ENCODE results near the gene OAT.

Gene OAT

DNA sequence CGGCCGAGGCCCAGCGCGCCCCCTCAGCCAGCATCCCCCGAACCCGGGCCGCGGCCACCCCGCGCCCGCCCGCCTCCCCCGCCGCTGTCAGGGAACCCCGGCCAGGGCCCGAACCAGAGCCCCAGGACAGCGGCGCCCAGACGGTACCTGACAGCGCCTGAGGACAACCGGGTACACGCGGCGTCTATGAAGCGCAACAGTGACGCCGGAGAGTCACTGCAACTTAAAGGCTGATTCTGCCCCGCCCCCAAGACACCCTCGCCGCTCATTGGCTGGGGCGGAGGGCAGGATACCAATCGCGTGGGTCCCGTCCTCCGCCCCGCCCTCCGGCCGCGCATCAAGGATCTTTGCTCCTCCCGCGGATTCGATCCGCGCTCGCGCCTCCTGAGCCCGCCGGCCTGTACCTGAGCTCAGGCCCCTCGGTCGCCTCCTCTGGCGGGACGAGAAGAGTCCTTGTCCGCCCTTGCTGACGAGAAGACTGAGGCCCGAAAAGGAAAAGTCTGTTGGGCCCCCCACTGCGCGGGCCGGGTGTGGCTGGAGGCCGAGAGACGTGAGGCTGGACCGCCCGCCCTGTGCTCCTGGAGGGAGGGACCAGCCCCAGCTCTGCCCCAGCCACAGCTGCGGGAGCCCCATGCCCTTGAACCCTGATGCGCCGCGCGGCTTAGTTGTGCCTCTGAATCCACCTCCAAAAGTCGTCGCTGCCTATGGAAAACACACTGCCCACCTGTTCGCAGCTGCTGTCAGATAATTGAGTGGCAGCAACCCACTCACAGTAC lies at the start of gene OAT:
Gene OAT (minus strand): TSS at position 198 of the 776 bp plus-strand sequence. CDS start 6,752 bp downstream, outside the sequence.
- DNase-seq (ENCODE audit: low read depth in 3 of 3) = peak; percentile 89 to 97 (median 91)

GRCh38 chr10:124467165-124467564 lies 48.4 kb upstream of the OAT start:
- DNase-seq (ENCODE audit: low read depth in 3 of 3) = no peak

DNA sequence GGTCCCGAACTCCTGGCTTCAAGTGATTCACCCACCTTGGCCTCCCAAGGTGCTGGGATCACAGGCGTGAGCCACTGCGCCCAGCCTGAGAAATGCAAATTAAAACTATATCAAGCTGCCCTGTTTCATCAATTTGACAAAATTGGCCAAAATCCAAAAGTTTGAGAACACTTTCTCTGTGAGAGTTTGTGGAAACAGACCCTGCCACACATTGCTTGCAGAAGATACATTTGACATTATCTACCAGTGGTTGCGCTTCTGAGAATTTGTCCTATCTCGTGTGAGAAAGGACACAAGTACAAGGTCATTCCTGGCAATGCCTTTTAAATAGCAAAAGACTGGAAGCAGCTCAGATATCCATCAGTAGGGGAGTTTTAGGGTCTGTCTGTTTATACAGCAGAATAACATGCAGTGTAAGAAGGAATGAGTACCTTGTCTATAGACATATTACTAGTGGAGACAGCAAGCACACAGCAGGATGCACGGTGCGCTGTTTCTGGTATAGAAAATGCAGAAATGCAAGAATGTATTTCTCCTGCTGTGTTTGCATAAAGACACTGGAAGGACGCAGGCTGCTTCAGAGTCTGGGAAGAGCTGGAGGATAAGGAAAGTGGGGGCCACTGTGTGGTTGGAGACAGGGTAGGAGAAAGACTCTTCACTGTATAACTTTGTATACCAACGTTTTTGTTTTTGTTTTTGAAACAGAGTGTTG lies 47.2 kb upstream of the OAT start:
- DNase-seq (ENCODE audit: low read depth in 3 of 3) = no peak

DNA sequence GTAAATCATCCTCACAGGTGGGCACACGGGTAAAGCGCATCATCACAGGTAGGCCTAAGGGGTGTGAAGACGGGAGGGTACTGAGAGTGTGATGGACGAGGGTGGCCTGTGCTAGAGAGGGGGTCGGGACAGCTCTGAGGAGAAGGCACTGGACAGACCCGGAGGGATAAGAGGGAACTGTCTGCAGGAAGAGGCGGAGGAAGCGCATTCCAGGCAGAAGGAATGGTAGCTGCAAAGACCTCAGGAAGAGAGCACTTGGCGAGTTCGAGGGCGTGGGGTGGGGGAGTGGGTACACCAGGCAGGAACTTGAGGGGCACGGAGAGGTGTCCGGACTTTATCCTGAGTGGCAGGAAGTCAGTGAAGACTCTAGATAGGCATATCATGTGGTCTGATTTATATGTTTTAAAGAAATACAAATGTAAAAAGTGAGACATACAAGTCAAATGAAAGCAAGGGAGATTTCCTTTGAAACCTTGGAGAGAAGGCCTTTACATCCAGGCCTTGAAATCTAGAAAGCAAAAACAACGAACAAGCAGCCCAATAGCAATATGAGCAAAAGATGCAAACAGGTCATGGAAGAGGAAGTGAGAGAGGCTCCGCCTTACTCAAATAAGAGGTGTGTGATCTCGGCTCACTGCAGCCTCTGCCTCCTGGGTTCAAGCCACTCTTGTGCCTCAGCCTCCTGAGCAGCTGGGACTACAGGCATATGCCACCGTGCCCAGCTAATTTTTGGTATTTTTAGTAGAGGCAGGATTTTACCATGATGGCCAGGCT lies 46.5 kb upstream of the OAT start:
- DNase-seq (ENCODE audit: low read depth in 3 of 3) = no peak

DNA sequence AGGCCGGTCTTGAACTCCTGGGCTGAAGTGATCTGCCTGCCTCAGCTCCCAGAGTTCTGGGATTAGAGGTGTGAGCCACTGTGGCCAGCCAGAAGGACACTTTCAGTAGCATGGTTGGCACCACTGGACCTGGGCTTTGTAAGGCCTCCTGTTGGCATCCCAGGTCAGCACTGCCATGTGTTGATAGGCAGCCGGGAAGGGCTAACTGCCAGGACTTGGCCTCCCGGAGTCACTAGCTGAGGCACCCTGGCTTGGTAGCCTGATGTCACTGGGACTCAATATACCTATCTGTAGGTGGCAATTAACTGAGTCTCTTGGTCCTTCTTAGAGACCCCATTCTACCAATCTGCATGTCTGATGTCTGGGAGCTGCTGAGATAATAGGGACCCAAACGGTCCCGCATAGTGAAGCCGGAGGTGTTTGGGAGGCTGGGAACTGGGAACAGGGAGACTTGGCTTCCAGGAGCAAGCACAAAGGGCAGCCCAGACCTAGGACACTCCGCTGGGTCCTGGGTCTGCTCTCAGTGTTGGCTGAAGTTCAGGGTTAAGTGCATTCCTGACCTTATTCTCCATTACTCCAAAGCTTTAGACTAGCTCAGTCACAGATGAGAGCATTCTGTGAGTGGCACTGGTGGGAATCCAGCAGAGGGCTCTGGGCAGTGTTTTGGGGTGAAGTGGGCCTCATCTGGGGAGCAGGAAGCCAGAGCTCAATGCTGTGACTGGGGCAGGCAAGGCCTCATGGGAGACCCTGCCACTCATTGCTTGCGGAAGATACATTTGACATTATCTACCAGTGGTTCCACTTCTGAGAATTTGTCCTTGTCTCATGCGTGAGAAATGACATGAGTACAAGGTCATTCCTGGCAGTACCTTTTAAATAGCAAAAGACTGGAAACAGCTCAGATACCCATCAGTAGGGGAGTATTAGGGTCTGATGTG lies 45.6 kb upstream of the OAT start:
- DNase-seq (ENCODE audit: low read depth in 3 of 3) = no peak

DNA sequence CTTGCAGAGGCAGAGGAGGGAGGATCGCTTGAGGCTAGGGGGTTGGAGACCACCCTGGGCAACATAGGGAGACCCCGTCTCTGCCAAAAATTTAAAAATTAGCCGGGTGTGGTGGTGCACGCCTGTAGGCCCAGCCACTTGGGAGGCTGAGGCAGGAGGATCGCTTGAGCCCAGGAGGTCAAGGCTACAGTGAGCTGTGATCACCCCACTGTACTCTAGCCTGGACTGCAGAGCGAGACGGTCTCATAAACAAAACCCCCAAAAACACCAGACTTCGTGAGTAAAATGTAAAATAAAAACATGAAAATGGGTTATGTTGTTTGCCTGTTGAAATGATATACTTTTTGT lies 43.6 kb upstream of the OAT start:
- no peak for DNase-seq (ENCODE audit: low read depth in 3 of 3)

DNA sequence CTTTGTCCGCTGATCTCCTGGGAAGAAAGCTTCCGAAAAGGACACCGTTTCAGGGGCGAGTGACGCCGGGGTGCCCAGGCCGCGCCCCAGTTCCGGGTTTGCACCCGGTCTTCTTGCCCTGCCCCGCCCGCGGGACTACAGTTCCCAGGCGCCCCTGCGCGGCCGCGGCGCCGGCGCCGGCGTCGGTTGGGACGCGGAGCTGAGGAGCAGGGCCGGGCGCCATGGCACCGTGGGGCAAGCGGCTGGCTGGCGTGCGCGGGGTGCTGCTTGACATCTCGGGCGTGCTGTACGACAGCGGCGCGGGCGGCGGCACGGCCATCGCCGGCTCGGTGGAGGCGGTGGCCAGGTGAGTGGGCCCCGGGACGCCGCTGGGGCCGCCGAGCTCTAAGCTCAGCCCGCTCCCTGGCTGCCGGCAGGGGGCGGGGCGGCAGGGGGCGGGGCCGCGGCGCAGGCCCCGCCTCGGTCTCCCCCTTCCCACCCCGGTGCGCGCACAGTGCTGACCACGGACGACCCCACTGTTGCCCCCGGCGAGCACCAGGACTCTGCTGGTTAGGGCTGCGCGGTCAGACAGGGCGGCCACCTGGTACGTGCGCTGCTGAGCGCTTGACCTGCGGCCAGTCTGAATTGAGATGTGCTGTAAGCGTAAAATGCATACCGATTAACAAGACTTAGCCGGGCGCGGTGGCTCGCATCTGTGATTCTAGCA lies 43.1 kb upstream of the OAT start, which contains the start of gene LHPP:
Gene LHPP (plus strand): TSS at position 182 of the 706 bp plus-strand sequence. CDS start 40 bp downstream, at position 222.
- peak; percentile 75 to 85 (median 81) for DNase-seq (ENCODE audit: low read depth in 3 of 3)

GRCh38 chr10:124460144-124460543 lies 41.4 kb upstream of the OAT start:
- no peak for DNase-seq (ENCODE audit: low read depth in 3 of 3)

- no peak for DNase-seq (ENCODE audit: low read depth in 3 of 3)
These were observed 40.7 kb upstream of the OAT start for GRCh38 chr10:124459395-124459794.

DNA sequence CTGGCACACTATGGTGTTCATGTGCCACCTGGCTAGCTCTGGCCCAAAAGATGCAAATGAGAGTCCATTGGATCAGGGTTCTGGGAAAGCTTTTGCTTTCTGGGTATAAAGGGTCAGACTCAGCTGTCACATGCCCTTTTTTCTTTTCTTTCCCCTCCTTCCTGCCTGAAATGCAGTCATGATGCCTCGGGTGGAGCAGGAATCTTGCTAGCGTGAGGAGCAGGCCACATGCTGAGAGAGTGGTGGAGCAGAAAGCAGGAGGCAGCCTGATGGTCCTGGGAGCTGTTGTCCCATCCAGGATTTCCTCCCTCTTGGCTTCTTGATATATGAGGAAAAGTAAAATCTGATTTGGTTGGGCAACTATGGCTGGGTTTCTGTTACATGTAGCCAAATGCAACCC lies 40.2 kb upstream of the OAT start:
- no peak for DNase-seq (ENCODE audit: low read depth in 3 of 3)

GRCh38 chr10:124458473-124458872 lies 39.8 kb upstream of the OAT start:
- DNase-seq (ENCODE audit: low read depth in 3 of 3) = no peak

DNA sequence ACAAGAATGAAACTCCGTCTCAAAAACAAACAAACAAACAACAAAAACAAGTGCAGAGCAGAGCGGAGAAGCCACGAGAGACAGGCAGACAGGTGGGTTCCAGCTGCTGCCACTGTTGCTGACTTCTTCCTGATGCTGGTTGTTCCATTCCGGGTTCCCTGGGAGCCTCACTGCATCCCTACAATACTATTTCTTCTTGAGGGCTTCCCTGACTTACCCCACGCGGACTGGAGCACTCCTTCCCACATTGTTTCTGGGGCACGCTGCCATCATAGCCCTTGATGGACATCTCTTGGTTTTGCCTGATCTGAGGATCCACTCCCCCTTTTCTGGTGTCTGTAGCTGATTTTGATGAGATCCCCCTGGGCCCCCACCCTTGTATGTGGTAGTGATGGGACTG lies 36.7 kb upstream of the OAT start:
- DNase-seq (ENCODE audit: low read depth in 3 of 3) = no peak

- no peak for DNase-seq (ENCODE audit: low read depth in 3 of 3)
These were observed 35.4 kb upstream of the OAT start for GRCh38 chr10:124453960-124454610.

GRCh38 chr10:124451276-124451675 lies 32.6 kb upstream of the OAT start:
- DNase-seq (ENCODE audit: low read depth in 3 of 3) = no peak

GRCh38 chr10:124450783-124451057 lies 32.0 kb upstream of the OAT start:
- no peak for DNase-seq (ENCODE audit: low read depth in 3 of 3)

DNA sequence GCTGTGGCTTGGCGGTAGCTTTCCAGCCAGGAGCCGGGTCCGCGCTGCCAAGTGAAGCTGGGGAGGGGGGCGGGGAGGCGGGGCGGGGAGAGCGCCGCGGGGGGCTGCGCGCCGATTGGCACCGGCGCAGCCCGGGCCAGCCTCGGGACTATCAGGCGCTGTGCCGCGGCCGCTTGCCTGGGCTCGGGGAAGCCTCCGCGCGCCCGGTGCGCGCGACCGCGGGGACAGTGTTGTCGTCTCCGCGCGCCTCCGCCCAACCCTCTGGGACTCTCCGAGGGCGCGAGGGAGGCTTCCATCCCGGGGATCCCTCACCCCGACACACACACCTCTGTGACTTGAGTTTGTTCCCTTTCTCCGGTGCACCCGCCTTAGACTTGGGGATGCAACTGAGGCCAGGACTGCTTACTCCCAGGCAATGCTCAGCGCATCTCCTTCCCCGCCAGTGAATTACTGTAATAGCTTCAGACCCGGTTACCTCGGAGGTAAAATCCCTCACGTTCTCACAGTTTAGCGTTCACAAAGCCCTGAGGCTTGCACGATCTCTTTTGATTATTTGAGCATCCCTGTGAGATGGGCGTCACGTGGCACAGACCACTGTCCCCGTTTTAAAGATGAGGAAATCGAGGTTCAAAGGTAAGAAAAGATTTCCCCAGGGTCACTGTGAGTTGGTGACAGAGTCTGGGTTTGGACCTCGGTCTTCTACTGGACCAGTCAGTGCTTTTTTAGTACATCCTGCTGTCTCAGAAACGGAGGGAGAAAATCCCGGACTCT lies 31.5 kb upstream of the OAT start, which contains the start of gene NKX1-2:
Gene NKX1-2 (minus strand): TSS at position 24 of the 771 bp plus-strand sequence. CDS start 92 bp downstream, outside the sequence.
- DNase-seq (ENCODE audit: low read depth in 3 of 3) = no peak

DNA sequence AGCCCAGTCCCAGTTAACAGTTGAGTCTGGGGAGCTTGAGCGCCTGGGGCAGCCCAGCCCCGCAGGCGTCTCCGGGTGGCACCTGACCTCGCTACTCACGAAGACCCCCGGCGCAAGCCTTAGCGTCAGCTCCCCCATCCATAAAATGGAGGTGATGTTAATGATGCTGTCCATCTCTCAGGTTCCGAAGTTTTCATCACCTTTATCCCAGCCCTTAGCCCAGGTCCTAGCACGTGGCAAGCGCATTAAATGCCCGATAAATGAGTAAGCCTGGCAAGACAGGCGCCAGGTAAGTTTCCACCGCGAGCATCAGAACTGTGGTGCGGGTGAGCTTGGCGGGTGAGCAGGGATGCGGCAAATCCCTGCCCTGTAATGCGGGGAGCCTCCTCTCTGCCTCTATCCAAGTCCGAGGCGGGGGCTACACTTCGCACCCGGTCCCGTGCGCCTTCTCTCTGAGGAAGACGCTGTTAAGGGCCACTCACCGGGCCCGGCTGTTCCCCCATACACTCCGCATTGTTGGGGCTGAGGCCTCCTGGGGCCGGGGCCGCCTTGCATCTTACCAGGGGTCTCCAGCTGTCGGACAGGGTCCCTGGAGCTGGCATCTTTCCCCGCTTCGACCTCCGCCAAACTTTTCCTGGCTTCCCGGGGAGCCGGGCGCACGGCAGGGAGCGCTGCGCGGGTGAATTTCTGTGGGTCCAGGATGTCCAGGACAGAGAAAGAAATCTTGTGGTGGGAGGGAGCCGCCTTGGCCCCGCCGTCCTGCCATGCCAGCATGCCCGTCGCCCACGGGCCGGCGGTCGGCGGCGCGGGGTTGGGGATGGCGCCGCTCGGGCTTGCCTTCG lies 30.7 kb upstream of the OAT start:
- no peak for DNase-seq (ENCODE audit: low read depth in 3 of 3)

DNA sequence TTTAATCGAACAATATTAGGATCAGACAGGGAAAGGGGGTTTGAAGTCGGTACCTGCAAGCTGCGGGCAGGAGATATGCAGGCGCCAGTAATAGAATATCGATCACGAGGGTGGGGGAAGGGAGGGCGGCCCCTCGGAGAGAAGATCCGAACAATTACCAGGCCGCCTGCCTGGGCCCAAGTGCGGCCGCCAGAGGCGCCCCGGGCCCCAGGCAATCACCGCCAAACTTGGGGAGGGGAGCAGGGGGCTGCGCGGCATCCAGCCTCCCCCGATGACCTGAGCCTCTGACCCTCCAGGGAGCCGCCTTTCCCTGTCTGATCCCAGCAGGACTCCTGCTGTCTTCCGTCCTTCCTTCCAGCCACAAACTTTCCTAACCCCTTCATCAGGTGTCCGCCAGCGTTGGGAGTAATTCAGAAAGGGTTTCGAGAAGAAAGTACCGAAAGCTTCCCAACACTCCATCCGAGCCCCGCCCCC lies 30.0 kb upstream of the OAT start:
- DNase-seq (ENCODE audit: low read depth in 3 of 3) = no peak
